GM21515 (cell line): ENCODE results near the gene VTI1A.

Experiments used
- ATAC-seq: cut with Tn5 transposase; IDR thresholded peaks from one replicate; pipeline ENCODE4 v1.9.1; 2021; ENCODE audit not compliant: unreplicated experiment

Gene VTI1A

GRCh38 chr10:112750427-112751167 is 303.6 kb downstream of the VTI1A start:
- no peak for ATAC-seq

GRCh38 chr10:112751651-112752050 is 304.6 kb downstream of the VTI1A start:
- ATAC-seq, result no peak

- ATAC-seq, result no peak
Measured at GRCh38 chr10:112752288-112752687, 305.3 kb downstream of the VTI1A start.

GRCh38 chr10:112753961-112754411 is 307.0 kb downstream of the VTI1A start:
- ATAC-seq, result no peak

- ATAC-seq, result no peak
Measured at GRCh38 chr10:112755446-112756234, 308.6 kb downstream of the VTI1A start.

GRCh38 chr10:112756235-112756527 is 309.2 kb downstream of the VTI1A start:
- ATAC-seq, result no peak

GRCh38 chr10:112758961-112759360 is 311.9 kb downstream of the VTI1A start:
- no peak for ATAC-seq

- no peak for ATAC-seq
Measured at GRCh38 chr10:112759496-112759895, 312.5 kb downstream of the VTI1A start.

GRCh38 chr10:112761256-112761655 is 314.2 kb downstream of the VTI1A start:
- no peak for ATAC-seq

- no peak for ATAC-seq
Measured at GRCh38 chr10:112763916-112764520, 317.0 kb downstream of the VTI1A start.

- ATAC-seq, result no peak
Measured at GRCh38 chr10:112765717-112766235, 318.8 kb downstream of the VTI1A start.

- no peak for ATAC-seq
Measured at GRCh38 chr10:112766636-112767035, 319.6 kb downstream of the VTI1A start.

- ATAC-seq, result no peak
Measured at GRCh38 chr10:112767156-112767555, 320.1 kb downstream of the VTI1A start.

- no peak for ATAC-seq
Measured at GRCh38 chr10:112768121-112768520, 321.1 kb downstream of the VTI1A start.

GRCh38 chr10:112769081-112769480 is 322.1 kb downstream of the VTI1A start:
- no peak for ATAC-seq

- no peak for ATAC-seq
Measured at GRCh38 chr10:112769611-112770370, 322.8 kb downstream of the VTI1A start.

- no peak for ATAC-seq
Measured at GRCh38 chr10:112771733-112772132, 324.7 kb downstream of the VTI1A start.

GRCh38 chr10:112773783-112774182 is 326.8 kb downstream of the VTI1A start:
- no peak for ATAC-seq

GRCh38 chr10:112774210-112774609 is 327.2 kb downstream of the VTI1A start:
- no peak for ATAC-seq

GRCh38 chr10:112774798-112775197 is 327.8 kb downstream of the VTI1A start:
- ATAC-seq, result no peak

- ATAC-seq, result no peak
Measured at GRCh38 chr10:112775381-112775780, 328.4 kb downstream of the VTI1A start.
